Embryonic facial prominence (tissue), 1 donor: ENCODE measurements around the gene INHBB.

Experiments
- DNase-seq: peaks from one replicate; pipeline ENCODE4 v3.0.0-alpha.2; 2016; ENCODE audit errors: extremely low spot score

The INHBB gene

DNA sequence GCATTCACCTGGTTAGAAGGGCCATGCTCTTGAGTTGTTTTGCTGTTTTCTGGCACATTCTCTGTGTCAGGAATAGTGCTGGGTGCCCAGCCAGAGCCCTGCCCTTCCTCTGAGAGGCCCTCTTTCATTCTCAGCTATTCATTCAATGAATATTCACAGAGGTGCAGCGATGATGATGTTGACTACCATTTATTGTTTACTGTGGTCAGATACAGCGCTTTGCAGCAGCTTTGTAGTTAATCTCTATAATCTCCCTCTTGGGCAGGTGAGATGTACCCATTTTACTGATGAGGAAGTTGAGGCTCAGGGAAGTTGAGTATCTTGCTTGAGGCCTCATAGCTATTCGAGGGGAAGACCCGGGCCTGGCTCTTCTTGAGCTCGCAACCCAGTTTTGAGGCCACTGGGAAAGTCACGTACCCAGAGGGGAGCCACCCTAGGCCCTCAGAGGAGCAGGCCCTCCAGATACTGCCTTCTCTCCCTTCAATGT is 9.9 kb downstream of the INHBB start:
- no peak for DNase-seq

DNA sequence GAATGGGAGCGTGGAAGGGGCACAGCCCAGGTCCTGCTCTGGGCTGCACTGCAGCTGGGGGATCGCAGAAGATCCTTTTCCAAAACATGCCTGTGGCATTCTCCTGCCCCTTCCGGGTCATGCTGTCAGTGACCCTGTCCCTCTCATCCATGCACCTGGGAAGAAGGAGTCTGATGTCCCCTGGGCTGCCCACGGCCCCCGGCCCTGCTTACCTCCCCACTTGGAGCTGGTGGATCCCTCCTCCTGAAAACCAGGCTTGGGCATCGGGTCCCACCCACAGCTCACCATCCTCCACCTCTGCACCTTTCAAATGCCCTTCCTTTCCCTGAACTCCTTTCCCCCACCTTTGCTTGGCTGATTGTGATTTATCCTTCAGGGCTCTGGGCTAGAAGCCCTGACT is 11.8 kb downstream of the INHBB start:
- no peak for DNase-seq

DNA sequence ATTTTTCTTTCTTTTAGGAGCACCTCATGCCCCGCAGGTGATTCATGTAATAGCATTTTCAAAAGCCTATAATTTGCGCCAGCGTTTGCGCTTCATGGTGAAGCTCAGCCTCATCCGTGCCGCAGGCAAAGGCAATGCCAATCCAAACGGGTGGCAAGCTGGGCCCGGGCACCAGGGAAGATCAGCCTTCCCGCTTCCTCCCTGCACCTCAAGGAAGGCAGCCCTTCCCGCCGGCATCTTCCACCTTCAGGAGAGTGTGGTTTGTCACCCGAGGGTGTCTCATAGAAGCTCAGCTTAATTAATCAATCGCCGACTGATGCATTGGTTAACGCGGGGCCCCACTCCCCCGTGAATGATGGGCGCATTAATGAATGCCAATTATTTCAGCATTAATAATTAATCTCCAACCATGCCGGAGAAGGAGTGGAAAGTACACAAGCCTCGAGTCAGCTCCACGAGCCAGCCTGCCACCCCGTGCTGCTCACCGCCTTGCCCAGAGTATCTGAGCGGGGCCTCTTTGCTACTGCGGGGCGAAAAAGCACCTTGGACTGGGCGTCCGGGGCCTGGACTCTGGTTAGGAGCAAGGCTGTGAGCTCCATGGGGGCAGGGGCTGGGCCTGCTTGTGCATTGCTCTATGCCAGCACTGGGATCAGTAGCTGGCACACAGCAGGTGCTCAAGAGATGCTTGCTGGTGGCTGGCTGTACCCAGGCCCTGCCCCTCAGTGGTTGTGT is 13.0 kb downstream of the INHBB start:
- DNase-seq = no peak

DNA sequence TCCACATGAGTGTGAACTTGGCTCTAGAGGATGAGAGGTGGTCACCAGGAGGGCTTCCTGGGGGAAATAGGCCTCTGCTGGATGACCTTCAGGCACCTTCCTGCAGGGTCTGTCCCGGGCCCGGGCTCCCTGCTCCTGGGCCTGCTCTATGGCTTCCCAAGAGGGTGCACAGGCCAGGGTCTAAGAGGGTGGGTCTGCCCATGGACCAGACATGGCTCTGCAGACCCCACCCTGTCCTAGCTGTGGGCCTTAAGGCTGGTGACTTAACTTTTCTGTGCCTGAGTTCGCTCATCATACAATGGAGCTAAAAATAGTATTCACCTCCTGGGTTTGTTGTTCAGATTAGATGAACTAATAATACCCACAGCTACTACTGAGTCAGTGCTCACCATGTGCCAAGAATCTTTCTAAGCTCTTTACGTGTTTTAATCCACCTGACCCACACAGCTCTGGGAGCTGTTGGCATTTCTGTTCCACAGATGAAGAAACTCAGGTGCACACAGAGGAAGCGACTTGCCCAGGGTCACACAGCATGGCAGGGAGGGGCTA is 14.4 kb downstream of the INHBB start:
- DNase-seq = no peak

DNA sequence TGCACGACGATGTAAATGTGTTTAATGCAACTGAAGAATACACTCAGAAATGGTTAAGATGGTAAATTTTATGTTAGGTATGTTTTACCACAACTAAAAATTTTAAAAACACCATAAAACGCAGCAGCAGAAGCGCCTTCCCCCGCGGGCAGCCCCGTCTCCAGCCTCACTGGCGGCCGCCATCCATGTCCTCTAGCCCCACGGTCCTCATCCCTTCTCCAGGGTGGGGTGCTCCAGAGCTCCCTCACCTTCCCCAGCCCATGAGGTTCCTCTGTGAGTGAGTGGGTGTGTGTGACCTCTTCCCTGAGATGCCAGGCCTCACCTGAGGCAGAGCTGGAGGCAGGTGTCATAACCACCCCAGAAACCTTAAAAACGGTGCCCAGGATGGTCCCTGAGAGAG is 17.0 kb downstream of the INHBB start:
- no peak for DNase-seq

DNA sequence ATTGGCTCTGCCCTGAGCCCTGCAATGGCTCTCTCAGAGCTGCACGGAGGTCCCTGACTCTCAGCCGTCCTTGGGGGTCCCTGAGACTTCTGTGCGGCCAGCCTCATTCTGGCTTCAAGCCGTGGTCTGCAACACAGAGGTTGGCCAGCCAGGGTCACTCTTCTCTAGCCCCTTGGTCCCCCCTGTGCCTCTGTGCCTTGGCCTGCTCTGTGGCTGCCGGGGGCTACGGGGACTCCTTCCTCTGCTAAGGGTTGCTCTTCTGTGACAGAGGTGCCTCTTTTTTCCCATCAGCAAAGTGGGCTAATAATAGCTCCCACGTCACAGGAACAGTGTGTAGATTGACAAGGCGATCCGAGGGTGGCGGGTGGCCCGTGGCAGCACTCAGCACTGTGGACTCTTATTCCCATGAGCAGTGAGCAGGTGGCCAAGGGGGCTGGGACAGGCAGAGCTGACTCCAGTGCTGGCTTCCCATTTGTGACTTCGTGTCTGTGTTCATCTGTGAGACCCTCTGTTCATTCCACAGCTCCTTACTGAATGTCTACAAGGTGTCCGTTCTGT is 19.4 kb downstream of the INHBB start:
- DNase-seq = no peak

DNA sequence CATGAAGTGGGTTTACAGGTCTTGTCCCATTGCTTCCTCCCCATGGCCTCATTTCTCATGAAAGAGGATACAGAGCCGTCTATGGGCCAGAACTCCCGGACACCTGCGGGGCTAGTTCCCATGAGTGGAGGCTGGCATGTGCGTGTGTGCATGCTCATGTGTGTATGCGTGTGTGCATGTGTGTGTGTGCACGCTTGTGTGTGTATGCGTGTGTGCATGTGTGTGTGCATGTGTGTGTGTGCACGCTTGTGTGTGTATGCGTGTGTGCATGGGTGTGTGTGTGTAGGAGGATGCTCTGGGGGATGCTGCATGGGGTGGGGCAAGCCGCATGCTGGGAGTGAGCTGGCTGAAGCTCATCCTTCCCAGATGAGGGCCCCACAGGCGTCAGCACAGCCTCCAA is 20.8 kb downstream of the INHBB start:
- DNase-seq = no peak

DNA sequence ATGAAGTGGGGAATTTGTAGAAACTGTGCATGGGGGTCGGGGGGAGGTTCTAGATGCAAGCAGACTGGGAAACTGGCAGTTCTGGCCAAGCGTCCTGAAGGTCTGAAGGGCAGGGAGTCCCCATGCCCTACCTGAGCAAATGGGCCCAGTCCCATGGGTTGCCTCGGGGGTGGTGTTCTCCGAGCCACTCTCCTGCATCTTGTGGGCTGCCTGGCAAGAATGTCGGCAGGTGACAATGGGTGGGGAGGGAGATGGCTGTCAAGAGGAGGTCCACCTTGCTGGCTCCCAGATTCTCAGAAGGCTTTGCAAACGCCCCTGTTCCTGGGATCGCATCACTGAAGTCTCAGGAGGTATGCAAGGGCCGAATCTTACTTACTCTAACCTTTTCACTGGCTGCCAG is 21.3 kb downstream of the INHBB start:
- no peak for DNase-seq

DNA sequence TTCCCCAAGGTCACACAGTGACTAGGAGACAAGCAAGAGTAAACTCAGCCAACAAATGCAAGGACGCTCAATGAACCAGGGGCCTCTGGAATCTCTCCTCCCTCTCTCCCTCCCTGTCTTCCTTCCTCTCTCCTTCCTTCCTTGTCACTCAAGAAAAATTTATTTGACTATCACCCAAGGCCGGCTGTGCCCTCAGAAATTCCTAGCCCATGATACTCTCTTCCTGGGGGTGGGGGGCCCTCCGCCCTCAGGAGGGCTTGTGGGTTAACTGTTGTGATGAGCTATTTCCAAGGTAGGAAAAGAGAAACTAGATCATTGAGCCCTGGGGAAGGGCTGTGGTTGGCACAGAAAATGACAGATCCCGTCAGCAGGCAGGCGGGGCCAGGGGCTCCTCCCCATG is 21.7 kb downstream of the INHBB start:
- no peak for DNase-seq

DNA sequence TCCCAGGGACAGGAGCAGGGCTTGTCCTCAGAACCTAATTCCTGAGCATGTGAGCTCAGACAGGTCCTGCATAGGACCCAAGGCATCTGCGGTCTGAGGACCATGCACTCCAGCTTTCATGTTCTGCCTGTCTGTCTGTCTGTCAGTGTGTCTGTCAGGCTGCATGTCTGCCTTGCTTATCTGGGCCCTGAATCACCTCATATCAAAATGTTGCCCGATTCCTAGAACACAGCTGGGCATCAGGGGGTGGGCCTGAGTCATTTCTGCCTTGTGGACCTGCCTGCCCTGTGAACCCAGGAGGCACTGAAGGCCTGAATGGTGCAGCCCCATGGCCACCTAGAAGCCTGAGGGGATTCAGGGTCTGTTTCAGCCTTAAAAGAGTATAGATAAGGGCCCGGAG is 22.1 kb downstream of the INHBB start:
- DNase-seq = no peak

DNA sequence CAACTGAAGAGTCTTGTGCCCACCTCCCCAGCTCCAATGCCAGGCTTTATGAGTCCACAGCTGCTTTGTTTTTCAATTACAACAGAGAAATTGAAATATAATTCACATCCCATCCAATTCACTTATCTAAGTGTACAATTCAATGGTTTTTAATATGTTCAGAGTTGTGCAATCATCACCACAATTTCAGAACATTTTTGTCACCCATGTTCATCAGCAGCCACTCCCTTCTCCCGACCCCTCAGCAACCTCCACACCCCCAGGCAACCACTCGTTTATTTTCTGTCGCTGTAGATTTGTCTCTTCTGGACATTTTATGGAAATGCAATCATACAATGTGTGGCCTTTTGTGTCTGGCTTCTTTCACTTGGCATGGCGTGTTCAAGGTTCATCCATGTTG is 23.3 kb downstream of the INHBB start:
- no peak for DNase-seq

DNA sequence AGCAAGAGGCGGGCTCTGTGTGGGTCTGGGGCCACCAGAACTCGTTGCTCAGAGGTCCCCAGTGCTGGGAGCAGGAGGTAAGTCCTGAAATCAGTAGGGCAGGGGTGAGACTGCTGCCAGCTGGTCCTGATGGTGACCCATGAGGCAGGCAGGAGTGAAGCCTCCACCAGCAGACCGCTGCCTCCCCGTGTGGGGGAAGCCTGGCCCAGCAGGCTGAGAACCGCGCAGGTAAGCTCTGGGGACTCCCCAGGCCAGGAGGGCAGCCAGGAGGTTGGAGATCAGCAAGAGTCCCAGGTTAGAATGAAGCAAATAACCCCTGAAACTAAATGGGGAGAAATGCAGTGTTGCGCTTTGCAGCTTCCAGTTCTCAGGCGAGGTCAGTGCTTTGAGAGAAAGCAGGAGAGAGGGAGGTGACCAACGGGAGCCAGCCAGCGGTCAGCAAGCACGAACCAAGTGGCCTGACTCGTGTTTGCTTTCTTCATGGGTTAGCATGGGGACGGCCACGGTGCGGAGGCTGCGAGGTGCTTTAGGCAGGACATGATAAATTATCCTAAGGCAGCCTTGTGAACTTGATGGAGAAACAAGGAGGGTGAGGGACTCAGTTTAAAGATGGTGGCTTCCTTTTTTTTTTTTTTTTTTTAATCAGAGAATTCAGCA is 26.2 kb downstream of the INHBB start:
- DNase-seq = no peak

DNA sequence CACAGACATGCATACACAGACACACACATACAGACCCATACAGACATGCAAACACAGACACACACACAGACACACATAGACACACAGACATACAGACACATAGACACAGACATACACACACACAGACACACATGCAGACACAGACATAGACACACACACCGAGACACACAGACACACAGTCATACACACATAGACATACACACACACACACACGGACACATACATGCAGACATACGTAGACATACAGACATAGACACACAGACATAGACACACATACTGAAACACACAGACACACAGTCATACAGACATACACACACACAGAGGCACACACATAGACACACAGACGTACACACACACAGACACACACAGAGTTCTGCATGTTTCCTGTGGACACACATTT is 26.9 kb downstream of the INHBB start:
- no peak for DNase-seq

DNA sequence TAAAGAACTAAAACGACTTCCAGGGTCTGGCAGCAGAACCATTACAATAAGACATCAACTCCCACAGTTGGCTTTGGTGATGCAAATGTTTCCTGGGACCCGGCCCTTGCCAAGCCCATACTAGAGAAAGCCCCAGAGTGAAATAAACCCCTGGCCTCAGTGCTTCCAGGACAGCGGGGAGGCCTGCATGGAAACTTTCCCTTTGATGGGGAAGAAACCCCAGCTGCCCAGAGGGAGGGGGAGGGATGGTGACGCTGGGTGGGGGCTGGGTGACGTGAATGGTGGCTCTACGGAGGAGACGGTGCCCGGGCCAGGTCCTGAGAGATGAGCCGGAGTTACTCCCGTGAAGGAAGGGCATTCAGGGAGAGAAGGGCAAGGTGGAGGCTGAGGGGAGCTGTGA is 27.5 kb downstream of the INHBB start:
- DNase-seq = no peak

DNA sequence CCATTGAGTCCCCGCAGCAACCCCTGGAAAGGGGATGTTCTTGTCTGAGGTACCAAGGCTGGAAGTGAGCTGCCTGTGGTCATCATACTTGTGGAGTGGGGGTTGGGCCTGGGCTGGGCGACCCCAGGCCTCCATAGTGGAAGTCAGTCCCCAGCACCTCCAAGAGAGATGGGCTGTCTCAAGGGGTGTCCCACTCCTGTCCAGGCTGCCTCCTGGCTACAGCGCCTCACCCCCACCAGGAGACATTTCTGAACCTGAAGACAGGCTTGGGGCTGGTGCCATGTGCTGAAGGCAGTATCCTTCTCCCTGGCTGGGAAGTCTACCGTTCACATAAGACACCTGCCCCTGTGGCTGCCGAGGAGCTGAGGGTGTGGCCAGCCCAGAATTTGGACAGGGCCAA is 28.9 kb downstream of the INHBB start:
- no peak for DNase-seq

DNA sequence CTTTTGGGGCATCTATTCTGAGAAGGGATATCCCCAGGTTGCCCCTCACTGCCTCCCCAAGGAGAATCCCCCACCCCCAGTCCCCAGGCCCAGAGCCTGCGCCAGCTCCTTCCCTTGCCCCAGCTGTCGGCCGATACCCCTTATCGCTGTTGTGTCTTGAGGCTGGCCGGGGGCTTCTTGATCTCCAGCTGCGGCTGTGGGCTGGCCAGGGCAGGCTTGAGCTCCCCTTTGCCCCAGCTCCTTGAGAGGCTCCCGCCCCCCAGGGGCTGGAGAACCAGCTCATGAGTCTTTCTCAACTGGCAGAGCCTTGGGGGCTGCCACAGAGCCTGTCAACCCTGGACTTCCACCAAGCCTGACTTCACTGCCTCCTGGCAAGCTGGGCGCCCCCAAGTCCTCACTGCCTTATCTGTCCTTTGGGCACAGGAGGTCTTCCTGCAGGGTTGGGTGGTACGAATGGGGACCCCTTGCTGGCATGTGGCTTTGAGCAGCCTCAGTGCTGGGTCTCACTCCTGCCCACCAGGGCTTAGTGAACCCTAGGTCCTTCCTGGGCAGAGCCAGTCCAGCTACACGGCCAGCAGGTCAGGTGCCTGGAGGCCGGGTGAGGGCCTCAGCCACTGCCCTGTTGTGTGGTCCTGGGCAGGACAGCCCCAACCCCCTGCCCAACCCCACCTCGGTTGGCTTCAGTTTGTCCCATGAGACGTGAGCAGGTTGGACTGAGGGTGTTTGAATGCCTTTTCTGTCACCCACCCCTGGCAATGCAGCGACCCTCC is 29.5 kb downstream of the INHBB start:
- no peak for DNase-seq

DNA sequence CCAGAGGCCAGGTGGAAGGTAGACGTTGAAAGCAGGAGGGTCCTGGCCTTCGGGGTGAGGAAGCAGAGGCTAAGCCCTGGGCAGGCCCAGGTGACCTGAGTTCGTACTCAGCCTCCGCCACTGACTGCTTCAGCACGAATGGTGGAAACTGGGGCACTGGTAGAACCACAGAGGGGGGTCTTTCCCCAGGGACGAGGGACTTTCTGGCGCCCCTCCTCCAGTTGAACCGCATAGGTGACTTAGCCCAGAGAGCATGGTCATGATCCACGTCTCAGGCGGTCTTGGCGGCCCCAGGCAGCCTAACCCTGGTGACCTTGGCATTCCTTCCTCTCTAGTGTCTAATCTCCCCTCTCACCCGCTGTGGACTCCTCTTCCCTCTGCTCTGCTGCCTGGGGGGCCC is 30.2 kb downstream of the INHBB start:
- no peak for DNase-seq

DNA sequence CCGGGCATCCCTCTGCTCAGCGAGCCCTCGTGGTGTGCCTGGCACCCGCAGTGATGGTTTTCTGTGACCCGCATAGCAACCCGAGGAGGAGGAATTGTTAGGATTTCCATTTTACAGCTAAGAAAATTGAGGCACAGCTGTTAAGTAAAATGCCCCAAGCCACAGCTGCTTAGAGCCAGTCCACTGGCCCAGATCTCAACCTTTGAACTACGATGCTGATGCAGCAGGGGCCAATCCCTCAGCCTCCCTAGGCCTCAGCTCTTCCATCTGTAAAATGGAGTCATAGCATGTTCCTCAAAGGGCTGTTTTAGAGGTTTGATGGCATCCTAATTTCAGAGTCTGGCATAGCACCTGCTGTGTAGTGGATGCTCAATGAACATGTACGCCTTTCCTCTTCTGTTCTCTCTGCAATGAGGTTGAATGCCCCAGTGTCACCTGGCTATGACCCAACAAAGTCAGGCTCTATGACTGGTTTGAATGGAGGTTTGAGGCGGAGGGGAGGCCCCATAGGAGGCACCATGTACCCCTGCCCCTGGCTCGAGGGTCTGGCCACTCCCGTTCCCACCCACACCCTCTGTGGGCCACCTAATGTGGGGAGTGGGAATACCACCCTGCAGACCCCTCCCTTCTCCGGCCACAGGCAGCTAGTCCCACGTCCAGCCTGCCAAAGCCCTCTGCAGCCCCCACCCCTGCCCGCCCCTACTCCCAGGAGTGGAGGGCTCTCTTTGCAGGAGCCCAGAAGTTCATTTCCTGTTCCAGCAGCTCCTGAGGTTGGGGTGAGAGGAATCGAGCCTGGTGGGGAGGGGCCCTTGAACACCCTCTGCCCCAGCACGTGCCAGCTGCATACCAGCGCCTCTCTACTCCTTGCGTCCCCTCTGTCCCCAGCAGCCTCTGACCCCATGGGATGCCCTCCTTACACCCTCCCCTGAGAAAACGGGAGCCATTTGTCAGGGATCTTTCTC is 31.0 kb downstream of the INHBB start:
- no peak for DNase-seq

DNA sequence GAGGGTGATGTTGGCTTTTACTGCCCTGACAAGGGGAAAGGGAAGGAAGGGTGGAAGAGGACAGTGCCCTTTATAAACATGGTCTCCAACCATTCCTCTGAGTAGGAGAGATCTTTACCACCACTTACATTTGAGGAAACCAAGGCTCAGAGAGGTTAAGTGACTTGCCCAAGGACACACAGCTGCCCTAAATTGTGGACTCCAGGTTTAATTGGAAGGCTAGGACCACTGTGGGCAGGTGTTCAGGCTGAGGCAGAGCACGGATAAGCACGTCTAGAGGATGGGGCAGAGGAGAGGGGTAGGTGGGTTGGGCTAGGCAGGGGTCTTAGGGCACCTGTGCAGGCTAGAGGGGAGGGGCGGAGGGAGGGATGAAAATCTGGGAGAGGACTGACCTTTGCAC is 32.7 kb downstream of the INHBB start:
- DNase-seq = no peak

DNA sequence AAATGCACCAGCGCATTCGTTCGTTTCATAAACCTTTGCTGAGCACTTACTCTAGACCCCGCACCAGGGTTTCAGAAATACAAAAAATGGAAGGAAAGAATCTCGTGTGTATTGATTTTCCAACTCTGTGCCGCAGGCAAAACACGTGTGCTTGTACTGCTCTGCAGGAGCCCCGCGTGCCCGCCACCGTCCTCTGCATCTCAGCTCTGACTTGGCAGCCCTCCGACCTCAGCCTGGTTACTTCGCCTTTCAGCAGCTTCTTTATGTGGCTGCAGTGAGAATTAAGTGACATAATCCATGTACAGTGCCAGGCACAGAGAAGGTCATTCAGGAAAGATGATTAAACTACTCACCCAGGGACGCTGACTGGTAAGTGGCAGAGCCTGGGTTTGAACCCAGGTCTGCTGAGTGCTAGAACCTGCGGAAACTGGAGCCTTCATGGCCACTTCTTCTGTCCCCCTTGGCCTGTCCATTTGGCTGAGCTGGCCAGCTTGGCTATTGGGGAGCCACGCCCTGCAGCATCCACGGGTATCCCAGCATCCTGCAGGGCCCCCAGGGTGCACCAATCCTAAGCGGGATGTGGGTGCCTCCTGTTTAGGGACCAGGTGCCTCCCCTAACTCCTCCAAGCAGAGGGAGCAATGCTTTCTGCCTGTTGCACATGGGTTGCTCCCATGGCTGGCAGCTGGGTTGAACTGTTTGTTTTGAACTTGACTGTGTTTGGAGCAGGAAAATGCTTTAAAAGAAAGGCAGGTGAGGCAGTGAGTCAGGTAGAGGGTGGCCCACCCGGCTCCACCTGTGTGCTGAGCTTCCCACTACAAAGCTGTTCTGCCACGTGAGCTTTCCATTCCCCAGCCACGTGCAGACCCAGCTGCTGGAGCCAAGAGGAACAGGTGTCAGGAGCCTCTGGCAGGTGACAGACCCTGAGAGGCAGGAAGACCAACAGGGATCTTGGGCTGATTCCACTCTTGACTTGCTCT is 34.3 kb downstream of the INHBB start:
- DNase-seq = no peak
